HepG2 (cell line): Measurements from ENCODE around the gene SMIM41.

Experiments
- ARID2 ChIP-seq: sonication (generic); formaldehyde crosslinking; IDR thresholded peaks from 2 replicates; pipeline ENCODE4 v1.8.1; 2022; ENCODE audit warnings: mild to moderate bottlenecking, missing genetic modification reagents, borderline replicate concordance
- ATF3 ChIP-seq: sonication (generic); formaldehyde crosslinking; IDR thresholded peaks from 2 replicates; pipeline ENCODE4 v1.4.0; 2020; ENCODE audit warnings: missing genetic modification reagents
- MEF2D ChIP-seq: sonication (generic); formaldehyde crosslinking; IDR thresholded peaks from 2 replicates; pipeline ENCODE4 v1.5.1; 2020; ENCODE audit warnings: mild to moderate bottlenecking, missing genetic modification reagents
- RBAK ChIP-seq: sonication (generic); formaldehyde crosslinking; IDR thresholded peaks from 2 replicates; pipeline ENCODE4 v1.5.1; 2020; ENCODE audit warnings: mild to moderate bottlenecking, missing genetic modification reagents
- SALL2 ChIP-seq: sonication (generic); formaldehyde crosslinking; IDR thresholded peaks from 2 replicates; pipeline ENCODE4 v1.8.1; 2023; ENCODE audit warnings: mild to moderate bottlenecking, missing genetic modification reagents, inconsistent platforms
- SKI ChIP-seq: fragments of 450-650 bp; IDR thresholded peaks from one replicate; pipeline ENCODE4 v1.6.1; 2018; ENCODE audit warnings: mild to moderate bottlenecking; ENCODE audit not compliant: partially characterized antibody
- SRSF4 ChIP-seq: fragments of 200-400 bp; formaldehyde crosslinking; IDR thresholded peaks from one replicate; pipeline ENCODE4 v1.6.1; 2018; ENCODE audit warnings: mild to moderate bottlenecking, low read depth, low read length, moderate library complexity; ENCODE audit not compliant: poor library complexity, severe bottlenecking
- TAF1 ChIP-seq: sonication (generic); formaldehyde crosslinking; IDR thresholded peaks from 2 replicates; pipeline ENCODE4 v1.4.0; 2020; ENCODE audit warnings: missing genetic modification reagents
- THAP9 ChIP-seq: sonication (generic); formaldehyde crosslinking; IDR thresholded peaks from 2 replicates; pipeline ENCODE4; 2020; ENCODE audit warnings: missing genetic modification reagents, mild to moderate bottlenecking, borderline replicate concordance
- ZNF224 ChIP-seq: sonication (generic); formaldehyde crosslinking; IDR thresholded peaks from 2 replicates; pipeline ENCODE4 v1.5.0; 2020; ENCODE audit warnings: mild to moderate bottlenecking, missing genetic modification reagents
- ZNF639 ChIP-seq: conservative IDR thresholded peaks from 2 replicates; pipeline ENCODE4 v1.6.1; 2018; ENCODE audit warnings: missing genetic modification reagents

- TF ChIP-seq TAF1 (no peak), THAP9 (CRISPR knock-in tag) (no peak), ZNF224 (CRISPR knock-in tag) (no peak), MEF2D (CRISPR knock-in tag) (no peak), SKI (no peak), SALL2 (CRISPR knock-in tag) (no peak), ZNF639 (CRISPR knock-in tag) (no peak), ARID2 (no peak), SRSF4 (no peak), ATF3 (CRISPR knock-in tag) (no peak), RBAK (CRISPR knock-in tag) (no peak)
Measured at GRCh38 chr12:52054833-52055730, 24.4 kb upstream of the SMIM41 start.
